ENCODE data around the gene GNB2.
A peak's percentile ranks its signal among the peaks of the same experiment; 100 is the strongest.
"Not testable (repeated sequence)": the region's sequence is repeated elsewhere in the genome, so short reads cannot be mapped to it uniquely, and the experiment has no call there.

The GNB2 gene

GRCh38 chr7:100682228-100682741, 8.7 kb downstream of the GNB2 start:
- DNase-seq, result no peak

- no peak for DNase-seq
Measured at GRCh38 chr7:100682991-100683658, 9.6 kb downstream of the GNB2 start.

DNA sequence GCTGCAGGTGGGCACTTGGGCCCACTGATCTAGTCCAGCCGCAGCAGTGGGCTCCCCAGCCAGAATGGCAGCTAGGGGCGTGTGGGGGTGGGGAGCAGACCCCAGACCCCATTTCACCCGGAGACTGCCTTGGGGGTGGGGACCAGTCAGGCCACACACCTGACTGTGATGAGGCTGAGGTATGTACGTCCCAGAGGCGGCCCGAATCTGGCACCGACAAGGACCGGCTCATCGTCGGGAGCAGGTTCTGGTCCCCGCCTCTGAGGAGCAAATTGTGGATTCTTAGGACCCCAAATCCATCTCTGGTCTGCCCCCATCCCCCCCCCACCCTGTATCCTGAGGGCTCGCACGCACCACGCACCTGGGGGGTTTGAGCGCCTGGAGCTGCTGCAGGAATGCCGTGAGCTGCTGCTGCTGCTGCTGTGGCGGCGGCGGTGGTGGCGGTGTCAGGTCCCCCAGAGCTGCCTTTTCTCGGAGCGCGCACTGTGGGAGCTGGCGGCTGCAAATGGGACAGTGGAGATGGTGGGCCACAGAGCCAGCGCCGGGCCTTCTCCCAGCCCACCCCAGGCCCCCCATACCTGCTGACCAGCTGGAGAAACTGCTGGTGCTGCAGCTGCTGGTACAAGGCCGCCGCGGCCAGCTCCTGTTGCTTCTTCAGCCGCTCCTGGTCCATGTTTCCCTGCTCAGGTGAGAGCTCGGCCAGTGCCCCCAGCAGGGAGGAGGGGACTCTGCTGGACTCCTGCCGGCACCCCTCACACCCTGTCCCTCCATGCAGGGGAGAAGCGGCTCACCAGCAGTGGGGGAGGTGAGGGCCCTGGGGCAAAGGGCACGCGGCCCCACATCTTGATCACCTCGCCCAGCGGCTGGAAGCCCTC, 10.4 kb downstream of the GNB2 start:
- DNase-seq, result no peak

DNA sequence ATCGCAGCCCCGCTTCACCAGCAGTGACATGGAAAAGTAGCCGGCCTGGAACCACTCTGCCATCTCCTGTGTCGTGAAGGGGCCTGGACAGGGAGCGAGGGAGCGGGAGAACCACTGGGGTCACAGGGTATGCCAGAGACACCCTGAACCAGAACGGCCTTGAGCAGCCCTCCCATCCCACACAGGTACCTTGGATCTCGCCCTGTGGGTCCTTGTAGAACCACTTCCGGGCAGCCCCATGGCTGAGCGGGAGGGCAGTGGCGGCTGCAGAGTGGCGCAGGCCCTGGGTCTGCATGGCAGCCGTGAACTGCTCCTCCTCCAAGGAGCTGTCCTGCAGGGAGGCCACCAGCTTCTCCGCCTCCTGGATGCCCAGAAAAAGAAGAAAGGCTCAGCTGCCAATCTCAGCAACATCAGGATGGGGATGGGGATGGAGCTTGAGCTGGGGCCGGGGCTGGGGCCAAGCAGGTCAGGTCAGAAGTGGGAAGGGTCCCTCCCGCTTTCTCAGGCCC, 11.0 kb downstream of the GNB2 start:
- DNase-seq, result no peak

- no peak for DNase-seq
Measured at GRCh38 chr7:100685049-100685605, 11.6 kb downstream of the GNB2 start.

DNA sequence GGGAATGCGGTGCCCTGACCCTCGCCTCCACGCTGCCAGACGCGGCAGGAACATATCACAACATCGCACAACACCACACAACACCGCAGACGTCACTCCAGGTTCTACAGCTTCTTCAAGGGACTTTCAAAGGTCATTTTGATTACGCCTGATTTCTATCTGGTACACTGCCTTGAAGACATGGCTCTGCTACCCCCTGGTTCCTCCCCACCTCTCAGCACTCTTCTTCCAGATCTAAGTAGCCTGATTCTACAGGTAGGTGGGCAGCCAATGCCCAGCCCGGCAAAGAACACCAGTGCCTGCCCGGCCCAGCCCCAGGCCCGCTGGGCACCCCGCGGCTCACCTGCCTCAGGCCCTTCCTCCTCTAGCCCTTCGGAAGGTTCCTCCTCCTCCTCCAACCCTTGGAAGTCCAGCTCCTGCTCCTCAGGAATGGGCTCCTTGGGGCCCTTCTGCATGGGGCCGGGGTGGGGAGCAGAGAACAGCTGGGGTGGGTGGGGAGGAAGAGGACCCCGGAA, 12.1 kb downstream of the GNB2 start:
- DNase-seq, result no peak

GRCh38 chr7:100686201-100686821, 12.8 kb downstream of the GNB2 start:
- no peak for DNase-seq

DNA sequence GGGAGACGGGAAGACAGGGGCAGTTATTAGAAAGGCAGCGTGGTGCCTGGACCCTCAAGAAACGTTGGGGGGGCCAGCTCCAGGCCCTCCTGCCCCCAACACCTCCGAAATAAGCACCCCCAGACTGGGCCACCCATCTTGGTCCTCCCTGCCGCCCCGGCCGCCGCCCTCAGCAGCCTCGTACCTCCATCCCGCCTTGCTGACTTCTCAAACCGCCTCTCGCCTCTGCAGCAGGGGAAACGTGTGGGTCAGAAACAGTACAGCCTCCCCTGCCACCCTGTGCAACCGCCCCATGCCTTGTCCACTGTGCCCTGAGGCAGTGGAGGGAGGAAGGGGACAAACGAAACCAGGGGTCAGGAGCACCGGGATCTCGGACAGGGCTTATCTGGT, 13.3 kb downstream of the GNB2 start:
- DNase-seq, result no peak

DNA sequence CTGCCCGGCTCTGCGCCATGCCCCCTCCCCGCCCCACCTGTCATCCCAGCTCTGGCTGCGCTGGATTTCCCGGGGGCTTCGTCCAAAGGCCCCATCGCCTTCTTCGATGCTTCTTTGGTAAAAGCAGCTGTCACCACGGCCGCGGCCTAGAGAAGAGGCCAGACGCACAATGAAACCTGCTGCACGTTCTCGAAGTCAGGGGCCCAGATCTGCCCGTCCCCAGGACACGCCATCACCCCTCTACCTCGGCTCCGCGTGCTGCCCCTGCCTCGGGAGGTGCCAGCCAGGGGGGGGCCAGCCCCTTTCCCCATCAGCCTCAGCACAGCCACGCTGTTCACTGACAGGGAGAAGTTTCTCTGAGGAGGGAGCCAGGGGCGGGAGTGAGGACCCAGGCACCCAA, 13.7 kb downstream of the GNB2 start:
- no peak for DNase-seq

GRCh38 chr7:100687751-100688300, 14.3 kb downstream of the GNB2 start:
- DNase-seq, result no peak

GRCh38 chr7:100688326-100688860, 14.9 kb downstream of the GNB2 start:
- DNase-seq, result no peak

GRCh38 chr7:100689230-100690135, 15.9 kb downstream of the GNB2 start:
- DNase-seq, result no peak

DNA sequence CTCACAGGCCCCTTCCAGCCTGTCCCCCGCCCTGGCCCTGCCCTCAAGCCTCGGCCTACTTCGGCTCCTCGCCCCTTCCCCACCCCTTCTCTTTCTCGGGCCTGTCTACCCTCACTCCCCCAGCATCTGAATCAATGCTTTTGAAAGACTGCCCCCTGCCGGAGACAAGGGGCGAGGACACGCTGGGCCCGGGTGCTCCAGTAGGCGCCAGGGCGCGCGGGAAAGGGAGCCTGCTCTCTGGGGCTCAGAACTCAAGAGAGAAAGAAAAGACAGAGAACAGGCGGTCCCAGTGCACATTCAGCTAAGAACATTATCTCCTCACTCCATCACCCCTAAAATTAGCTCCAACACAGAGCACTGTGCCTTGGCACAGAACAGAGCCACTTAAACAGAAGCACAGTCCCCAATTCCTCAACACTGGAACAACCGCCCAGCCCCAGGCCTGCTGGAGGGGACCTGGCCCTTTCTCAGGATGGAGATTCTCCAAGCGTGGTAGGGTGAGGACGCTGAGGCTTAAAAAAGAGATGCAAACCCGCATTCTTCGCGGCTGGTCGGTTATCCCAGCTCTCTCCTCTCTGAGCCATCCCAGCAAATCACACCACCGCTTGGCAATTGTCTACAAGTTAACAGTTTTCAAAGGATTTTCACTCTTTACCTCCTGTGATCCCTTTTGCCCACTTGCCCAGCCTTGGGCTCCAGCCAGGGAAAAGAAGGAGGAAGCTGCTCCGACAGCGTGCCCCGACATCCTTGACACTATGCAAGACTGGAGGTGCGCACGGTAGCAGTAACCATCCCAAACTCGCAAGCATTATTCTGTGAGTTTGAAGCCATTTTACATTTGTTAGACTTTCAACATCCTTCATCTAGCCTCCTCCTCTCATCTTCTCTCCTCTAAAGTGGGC, 18.4 kb downstream of the GNB2 start:
- peak; percentile 56 for DNase-seq

GRCh38 chr7:100692578-100692961, 19.0 kb downstream of the GNB2 start:
- DNase-seq, result no peak

- no peak for DNase-seq
Measured at GRCh38 chr7:100693312-100694097, 20.0 kb downstream of the GNB2 start.

DNA sequence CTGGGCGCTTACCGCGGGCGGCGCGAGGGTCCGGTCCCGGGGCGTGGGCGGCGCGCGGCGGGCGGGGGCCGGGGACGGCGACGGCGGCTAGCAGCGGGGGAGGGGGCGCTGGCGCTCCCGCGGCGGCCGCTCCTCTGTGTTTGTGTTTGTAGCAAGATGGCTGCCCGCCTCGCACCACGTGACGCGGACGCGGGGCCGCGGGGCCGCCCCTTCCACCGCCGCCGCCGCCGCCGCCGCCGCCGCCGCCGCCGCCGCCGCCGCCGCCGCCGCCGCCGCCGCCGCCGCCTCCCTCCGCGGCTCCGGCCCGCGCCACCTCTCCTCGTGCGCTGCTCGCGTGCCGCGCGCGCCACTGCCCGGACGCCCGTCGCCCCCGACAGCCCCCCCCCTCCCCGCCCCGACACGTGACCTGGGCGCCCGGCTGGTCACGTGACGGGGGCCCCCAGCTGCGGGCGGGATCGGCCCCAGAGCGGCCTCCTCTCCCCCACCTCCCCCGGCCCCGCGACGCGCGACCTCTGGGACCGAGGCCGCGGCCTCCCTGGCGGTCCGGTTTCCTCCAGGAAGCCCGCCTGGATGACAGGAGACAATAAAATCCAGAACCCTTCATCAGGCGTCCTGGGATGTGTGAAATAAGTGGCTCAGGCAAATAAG, 20.7 kb downstream of the GNB2 start, which contains the start of gene GIGYF1:
GIGYF1 (minus strand) TSS at position 153 of the 648 bp plus-strand sequence. CDS start 6,012 bp downstream, outside the sequence.
- peak; percentile 61 for DNase-seq

GRCh38 chr7:100696123-100696521, 22.6 kb downstream of the GNB2 start:
- no peak for DNase-seq

GRCh38 chr7:100699018-100699417, 25.5 kb downstream of the GNB2 start:
- DNase-seq, result no peak

GRCh38 chr7:100701089-100701488, 27.5 kb downstream of the GNB2 start:
- not testable (repeated sequence) for DNase-seq

Measured in HCEC 1CT (cell line).